Stimulated activated CD8-positive, alpha-beta memory T cell treated with anti-CD3 and anti-CD28 coated beads, Interleukin-15, amount 100 ng/mL, for 48 hours (primary cell): ENCODE results near the gene DRD3.

Experiments
- DNase-seq, 2 donors: peaks; one replicate each; pipeline ENCODE4 v3.0.0-alpha.2; 2020; ENCODE audit warnings: low read depth in 2 of 2

The DRD3 gene

DNA sequence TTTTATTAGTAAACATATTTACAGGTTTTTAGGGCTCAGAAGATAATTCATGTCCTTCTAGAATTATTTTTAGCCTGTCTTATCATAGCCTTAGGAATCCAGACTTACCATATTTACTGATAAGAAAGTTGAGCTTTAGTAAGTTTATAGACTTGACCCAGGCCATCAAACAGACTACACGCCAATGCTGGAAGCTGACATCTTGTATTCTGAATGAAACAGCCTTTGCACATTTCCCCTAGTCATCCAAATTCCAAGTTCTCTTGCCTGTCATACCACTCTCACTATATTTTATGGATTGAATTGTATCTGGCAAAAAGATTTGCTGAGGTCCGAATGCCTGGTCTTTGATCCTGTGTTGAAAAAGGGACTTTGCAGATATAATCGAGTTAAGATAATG, 58.6 kb downstream of the DRD3 start:
- no peak for DNase-seq

DNA sequence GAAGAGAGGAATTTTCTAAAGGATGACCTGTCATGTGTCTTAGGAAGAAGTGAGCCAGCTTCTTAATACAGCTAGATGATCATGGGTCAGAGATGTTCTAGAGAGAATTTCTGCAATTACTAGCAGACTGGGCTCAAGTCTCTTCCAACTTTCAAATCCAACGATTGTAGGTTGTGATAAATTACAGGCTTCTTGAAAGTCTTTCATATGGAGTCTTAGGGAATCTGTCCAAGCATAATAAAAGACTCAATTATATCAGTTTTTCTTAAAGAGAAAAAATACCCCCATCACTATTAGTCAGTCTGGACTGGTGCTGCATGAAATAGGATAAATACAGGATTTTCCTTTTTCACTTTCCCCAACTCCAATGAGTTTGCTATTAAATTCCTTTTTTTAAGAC, 59.1 kb downstream of the DRD3 start:
- DNase-seq: no peak

GRCh38 chr3:114115143-114115542, 63.7 kb downstream of the DRD3 start:
- no peak for DNase-seq

GRCh38 chr3:114114719-114115118, 64.1 kb downstream of the DRD3 start:
- no peak for DNase-seq

DNA sequence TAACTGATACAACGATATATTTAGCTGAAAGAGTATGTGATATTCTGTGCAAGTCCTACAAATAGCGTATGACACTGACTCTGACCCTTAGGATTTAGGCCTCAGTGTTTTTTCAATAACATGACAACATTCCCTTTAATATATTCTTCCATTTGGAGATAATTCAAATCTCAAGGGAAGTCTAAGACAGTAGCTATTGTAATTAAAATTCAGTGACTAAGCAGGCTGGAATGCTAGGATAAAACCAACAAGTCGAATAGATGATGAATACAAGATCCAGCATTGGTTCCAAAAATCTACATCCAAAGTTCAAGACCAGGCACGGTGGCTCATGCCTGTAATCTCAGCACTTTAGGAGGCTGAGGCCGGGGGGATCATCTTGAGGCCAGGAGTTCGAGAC, 66.2 kb downstream of the DRD3 start:
- DNase-seq: no peak

DNA sequence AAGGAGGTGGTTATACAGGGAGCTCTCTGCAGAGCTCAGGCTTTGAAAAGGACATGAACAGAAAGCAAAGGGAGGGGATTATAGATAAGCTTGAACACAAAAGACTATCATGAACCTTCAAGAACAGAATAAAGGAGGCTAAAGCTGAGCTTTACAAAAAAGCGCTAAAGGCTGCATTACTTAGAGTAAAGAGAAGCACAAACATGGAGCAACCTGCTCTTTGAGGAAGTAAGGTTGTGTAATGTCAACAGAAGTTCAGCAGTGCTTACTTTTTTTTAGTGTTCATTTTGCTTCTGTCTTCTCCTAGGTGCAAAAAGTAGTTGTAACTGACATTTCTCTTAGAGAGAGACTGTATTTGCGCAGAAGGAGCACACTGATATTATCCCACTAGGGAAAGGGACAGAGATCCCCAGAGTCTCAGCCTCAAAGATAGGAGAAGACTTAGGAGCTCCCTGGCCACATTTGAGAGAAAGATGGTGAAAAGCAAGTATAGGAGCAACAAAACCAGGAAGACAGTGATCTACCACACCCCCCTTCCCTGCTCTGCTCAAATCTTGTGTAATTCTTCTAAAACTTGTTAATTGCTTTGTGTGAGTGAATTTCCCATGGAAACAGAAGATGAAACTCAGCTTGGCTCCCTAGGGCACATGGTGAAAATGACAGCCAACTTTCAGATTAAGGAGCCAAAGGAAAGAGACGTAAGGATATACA, 67.6 kb downstream of the DRD3 start:
- DNase-seq: no peak

GRCh38 chr3:114110439-114110838, 68.4 kb downstream of the DRD3 start:
- DNase-seq: no peak

DNA sequence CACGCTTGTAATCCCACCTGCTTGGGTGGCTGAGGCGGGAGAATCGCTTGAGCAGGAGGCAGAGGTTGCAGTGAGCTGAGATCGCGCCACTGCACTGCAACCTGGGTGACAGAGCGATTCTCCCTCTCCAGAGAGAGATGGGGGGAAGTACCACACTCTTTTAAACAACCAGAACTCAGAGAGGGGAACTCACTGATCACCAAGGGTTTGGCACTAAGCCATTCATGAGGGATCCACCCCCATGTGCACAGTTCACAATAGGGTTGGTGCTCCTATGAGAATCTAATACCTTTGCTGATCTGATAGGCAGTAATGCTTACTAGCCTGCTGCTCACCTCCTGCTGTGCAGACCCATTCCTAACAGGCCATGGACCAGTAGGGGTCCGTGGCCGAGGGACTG, 70.7 kb downstream of the DRD3 start:
- no peak for DNase-seq

- no peak for DNase-seq
Observed at GRCh38 chr3:114104414-114104813, 74.4 kb downstream of the DRD3 start.

GRCh38 chr3:114103858-114104257, 75.0 kb downstream of the DRD3 start:
- DNase-seq: no peak

DNA sequence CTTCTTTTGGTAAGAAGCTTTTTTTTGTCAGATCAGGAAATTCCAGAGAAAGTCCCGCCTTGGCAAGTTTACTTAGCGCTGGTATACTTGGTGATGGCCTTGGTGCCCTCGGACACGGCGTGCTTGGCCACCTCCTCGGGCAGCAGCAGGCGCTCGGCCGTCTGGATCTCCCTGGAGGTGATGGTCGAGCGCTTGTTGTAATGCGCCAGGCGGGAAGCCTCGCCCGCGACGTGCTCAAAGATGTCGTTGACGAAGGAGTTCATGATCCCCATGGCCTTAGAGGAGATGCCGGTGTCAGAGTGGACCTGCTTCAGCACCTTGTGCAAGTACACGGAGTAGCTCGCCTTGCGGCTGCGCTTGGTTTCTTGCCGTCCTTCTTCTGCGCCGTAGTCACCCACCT, 75.7 kb downstream of the DRD3 start:
- DNase-seq: no peak

DNA sequence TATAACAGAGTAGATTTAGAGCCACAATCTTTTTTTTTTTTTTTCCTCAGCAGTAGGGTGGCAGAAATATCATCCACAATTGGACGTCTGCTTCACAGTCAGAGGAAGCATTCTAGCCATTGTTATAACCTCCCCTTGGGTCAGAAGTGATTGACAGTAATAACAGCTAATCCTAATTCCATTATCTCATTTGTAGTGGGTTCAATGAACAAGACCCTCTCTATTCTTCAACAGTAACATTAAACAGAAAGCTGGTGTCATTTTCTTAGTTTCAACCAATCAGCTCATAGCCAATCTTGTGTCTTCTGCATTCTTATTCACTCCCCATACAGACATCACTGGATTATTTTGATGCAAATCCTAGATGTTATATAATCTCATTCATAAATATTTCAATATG, 77.8 kb downstream of the DRD3 start:
- no peak for DNase-seq

DNA sequence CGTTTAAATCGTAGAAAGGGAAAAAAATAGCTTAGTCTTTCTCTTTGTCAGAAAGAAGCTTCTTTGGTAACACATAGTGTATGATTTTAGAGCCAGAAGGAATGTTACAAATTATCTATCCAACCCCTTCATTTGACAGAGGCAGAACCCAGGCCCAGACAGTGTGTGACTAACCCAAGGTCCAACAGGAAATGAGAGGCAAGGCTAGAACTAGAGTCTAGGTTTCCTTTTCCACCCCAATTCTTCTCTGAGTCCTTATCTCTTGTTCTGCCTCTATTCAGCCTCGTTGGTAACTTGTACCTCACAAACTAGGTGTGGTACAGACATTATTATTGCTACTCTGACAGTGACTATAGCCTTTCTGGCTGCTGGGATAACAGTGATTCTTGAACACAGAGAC, 83.1 kb downstream of the DRD3 start:
- no peak for DNase-seq

GRCh38 chr3:114093596-114093995, 85.3 kb downstream of the DRD3 start:
- DNase-seq: no peak

DNA sequence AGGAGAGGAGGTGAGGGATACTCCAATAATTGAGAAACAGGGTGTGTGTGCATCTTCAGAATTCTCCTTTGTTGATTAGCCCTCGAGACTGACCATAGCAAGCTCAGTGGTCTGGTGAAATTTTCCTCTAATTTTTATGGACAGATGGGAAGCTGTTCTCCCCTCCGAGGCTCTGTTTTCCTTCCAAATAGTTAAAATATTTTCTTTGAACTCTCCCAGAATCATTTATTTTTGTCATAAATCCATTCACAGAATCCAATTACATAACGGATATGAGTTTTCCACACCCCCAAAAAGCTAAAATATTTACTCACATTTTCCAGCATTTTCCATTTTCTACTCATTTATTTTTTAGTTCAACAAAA, 85.9 kb downstream of the DRD3 start:
- DNase-seq: no peak

GRCh38 chr3:114092151-114093015, 86.5 kb downstream of the DRD3 start:
- no peak for DNase-seq

GRCh38 chr3:114089675-114090074, 89.2 kb downstream of the DRD3 start:
- no peak for DNase-seq

DNA sequence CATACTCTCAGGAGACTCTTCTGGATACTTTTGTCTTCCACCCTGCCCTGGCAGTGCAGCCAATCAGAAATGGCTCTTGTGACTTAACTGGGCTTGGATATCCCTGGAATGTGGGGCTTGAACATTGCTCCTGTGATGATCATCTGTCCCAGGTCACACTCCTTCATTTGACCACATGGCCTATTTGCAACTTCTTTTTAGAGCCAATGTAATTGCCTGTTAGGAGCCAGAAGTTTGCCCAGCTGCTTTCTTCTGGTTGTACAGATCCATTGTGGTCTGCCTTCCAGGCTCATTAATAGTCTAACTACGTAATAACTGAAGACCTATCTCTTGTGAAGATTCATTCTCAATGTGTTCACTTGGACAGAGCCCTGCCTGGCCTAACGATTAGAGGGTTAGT, 92.5 kb downstream of the DRD3 start:
- DNase-seq: no peak

DNA sequence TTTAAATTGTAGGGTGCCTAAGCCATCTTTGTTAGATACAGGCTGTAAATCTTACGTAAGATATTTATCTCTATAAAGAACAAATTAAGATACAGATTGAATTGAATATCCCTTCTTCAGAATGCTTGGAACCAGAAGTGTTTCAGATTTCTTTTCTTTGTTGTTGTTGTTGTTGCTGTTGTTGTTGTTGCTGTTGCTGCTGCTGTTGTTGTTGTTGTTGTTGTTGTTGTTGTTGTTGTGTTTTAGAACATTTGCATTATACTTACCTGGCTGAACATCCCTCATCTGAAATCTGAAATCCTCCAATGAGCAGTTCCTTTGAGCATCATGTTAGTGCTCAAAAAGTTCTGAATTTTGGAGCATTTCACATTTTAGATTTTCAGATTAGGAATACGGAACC, 95.7 kb downstream of the DRD3 start:
- no peak for DNase-seq

DNA sequence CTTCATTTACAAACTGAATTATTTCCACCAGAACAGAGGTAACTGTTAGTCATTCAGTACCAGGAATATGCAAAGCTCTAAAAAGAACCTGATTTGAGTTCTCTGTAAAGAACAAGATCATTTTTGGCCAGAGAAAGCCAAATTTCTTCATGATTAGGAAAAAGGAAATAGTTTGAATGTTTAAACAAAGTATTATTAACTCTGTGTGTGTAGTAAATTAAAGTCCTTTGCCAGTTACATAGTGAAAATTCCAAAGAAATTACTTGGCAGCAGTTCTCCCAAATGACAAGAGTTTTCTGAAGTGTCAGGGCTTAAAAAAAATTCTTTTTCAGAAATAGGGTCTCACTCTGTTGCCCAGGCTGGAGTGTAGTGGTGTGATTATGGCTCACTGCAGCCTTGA, 97.8 kb downstream of the DRD3 start:
- DNase-seq: no peak

DNA sequence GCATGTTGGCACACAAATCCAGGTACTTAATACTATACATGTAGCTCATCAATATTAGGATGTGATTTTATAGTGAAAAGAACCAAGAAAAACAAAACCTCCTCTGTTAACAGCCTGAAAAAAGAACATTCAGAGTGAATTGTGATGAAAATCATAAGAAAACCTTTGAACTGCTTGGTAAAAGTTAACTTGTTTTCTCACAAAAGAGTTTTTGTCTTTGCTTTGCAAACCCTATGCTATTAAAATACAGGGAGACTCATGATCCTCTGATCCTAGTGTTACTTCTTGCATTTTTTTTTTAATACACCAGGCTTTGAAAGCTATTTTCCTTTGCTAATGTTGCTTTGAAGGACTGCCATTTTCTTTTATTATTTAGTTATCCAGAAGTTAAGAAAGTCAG, 98.7 kb downstream of the DRD3 start:
- DNase-seq: no peak

GRCh38 chr3:114079761-114080160, 99.1 kb downstream of the DRD3 start:
- DNase-seq: no peak

- DNase-seq: no peak
Observed at GRCh38 chr3:114078126-114078525, 100.7 kb downstream of the DRD3 start.
